CD4-positive, CD25-positive, alpha-beta regulatory T cell (primary cell): ENCODE results near the gene RNU1-2. TPM values are rescaled to one million over a fixed set of nuclear protein-coding genes. Genes with fewer than 3 reads are reported as not detected.
"Not testable (repeated sequence)": the region's sequence is repeated elsewhere in the genome, so short reads cannot be mapped to it uniquely, and the experiment has no call there.

Source experiments
- ATAC-seq, 2 donors: fragments of 150-1000 bp; cut with Tn5 transposase; one replicate each; pipeline ENCODE4 v1.10.0; 2021; ENCODE audit warnings: low read depth in 2 of 2, moderate number of reproducible peaks in 2 of 2, moderate library complexity in 1 of 2
- DNase-seq, 3 donors: peaks; one replicate each; pipeline versions ENCODE4 v3.0.0 to v3.0.0-alpha.2; 2012 to 2022; ENCODE audit warnings: mixed read lengths in 1 of 3
- H3K27ac ChIP-seq: one replicate; pipeline ENCODE4 v1.7.0; 2013; ENCODE audit warnings: mild to moderate bottlenecking, low read length; ENCODE audit not compliant: insufficient read depth, poor library complexity, severe bottlenecking
- H3K27me3 ChIP-seq: one replicate; pipeline ENCODE4 v1.7.0; 2013; ENCODE audit warnings: low read length; ENCODE audit not compliant: control insufficient read depth, insufficient read depth
- H3K36me3 ChIP-seq: one replicate; pipeline ENCODE4 v1.7.0; 2013; ENCODE audit warnings: mild to moderate bottlenecking, low read length, moderate library complexity; ENCODE audit not compliant: control insufficient read depth, insufficient read depth
- H3K4me1 ChIP-seq: 2 replicates; pipeline ENCODE4 v1.7.0; 2013; ENCODE audit warnings: mild to moderate bottlenecking, low read length; ENCODE audit not compliant: insufficient read depth, control insufficient read depth, poor library complexity, severe bottlenecking
- H3K4me3 ChIP-seq: one replicate; pipeline ENCODE4 v1.7.0; 2013; ENCODE audit warnings: low read depth, mild to moderate bottlenecking, low read length, moderate library complexity
- H3K9me3 ChIP-seq, 2 experiments: 1 replicate in 1 of 2; 2 replicates in 1 of 2; pipeline ENCODE4 v1.7.0; 2013; ENCODE audit warnings: low read length in 2 of 2, mild to moderate bottlenecking in 1 of 2, moderate library complexity in 1 of 2; ENCODE audit not compliant: control insufficient read depth in 2 of 2
- H3K27ac Mint-ChIP-seq, 3 donors: one replicate each; pipeline ENCODE4 v1.8.0; 2020 to 2022; ENCODE audit warnings: mild to moderate bottlenecking in 3 of 3, mixed read lengths in 3 of 3, moderate library complexity in 2 of 3
- H3K27me3 Mint-ChIP-seq: one replicate; pipeline ENCODE4 v1.8.0; 2022; ENCODE audit warnings: mild to moderate bottlenecking, mixed read lengths
- H3K36me3 Mint-ChIP-seq: one replicate; pipeline ENCODE4 v1.8.0; 2020; ENCODE audit warnings: mixed read lengths
- H3K4me1 Mint-ChIP-seq, 4 donors: one replicate each; pipeline ENCODE4 v1.8.0; 2020 to 2022; ENCODE audit warnings: mixed read lengths in 4 of 4, mild to moderate bottlenecking in 1 of 4
- H3K4me3 Mint-ChIP-seq, 4 donors: one replicate each; pipeline ENCODE4 v1.8.0; 2020 to 2022; ENCODE audit warnings: mild to moderate bottlenecking in 4 of 4, mixed read lengths in 4 of 4, moderate library complexity in 3 of 4
- H3K9me3 Mint-ChIP-seq, 7 donors: one replicate each; pipeline ENCODE4 v1.8.0; 2020 to 2022; ENCODE audit warnings: mixed read lengths in 7 of 7, mild to moderate bottlenecking in 3 of 7, moderate library complexity in 2 of 7
- polyA plus RNA-seq, 4 donors: library from polyadenylated mRNA; unstranded; fragments of 300-500 nt; fragmentation: Illumina TruSeq; gene quantifications; one replicate each; pipeline ENCODE4 v1.2.3, GENCODE V29; 2021
- total RNA-seq: library from RNA; stranded (reverse); gene quantifications from one replicate; pipeline ENCODE4 v1.2.3, GENCODE V29; 2022

The RNU1-2 gene
- total and polyA plus RNA-seq, 5 donors from 2014 or later, result 23.7 to 3,278 TPM; not detected in 3

GRCh38 chr1:16913833-16914662 lies 18.3 kb downstream of the RNU1-2 start:
- peaks cover 4% of the 10 kb centered on the region for H3K27me3 Mint-ChIP-seq
- Histone ChIP-seq H3K4me3 (peak overlapping the region; percentile 29), H3K36me3 (no peaks in the 10 kb centered on the region), H3K9me3 (no peaks in the 10 kb centered on the region), H3K27me3 (no peaks in the 10 kb centered on the region), H3K4me1 (peaks cover 19% of the 10 kb centered on the region), H3K27ac (peak overlapping the region; percentile 60)
- no peaks in the 10 kb centered on the region for H3K9me3 Mint-ChIP-seq
- peak overlapping the region; percentile 88 to 94 (median 92) for H3K4me3 Mint-ChIP-seq
- no peaks in the 10 kb centered on the region for H3K36me3 Mint-ChIP-seq
- H3K27ac Mint-ChIP-seq, result peak overlapping the region; percentile 79 to 90 (median 89)
- H3K4me1 Mint-ChIP-seq, result peaks cover 12 to 44% (median 30%) of the 10 kb centered on the region in 4 donors
- DNase-seq, result peak; percentile 89 to 95 (median 94)
- ATAC-seq, result peak; percentile 96

- not testable (repeated sequence) for H3K36me3 Mint-ChIP-seq, DNase-seq
Measured at GRCh38 chr1:16914928-16915626, 19.3 kb downstream of the RNU1-2 start.

GRCh38 chr1:16915627-16915973 lies 19.8 kb downstream of the RNU1-2 start:
- DNase-seq (no peak), ATAC-seq (no peak)
- no peaks in the 10 kb centered on the region for H3K27me3 ChIP-seq
- peak overlapping the region in 2 of 3 donors; percentile 79 to 86 for H3K27ac Mint-ChIP-seq
- no peaks in the 10 kb centered on the region for H3K36me3 ChIP-seq
- peak overlapping the region; percentile 88 to 96 (median 92) for H3K4me3 Mint-ChIP-seq
- no peaks in the 10 kb centered on the region for H3K9me3 ChIP-seq
- H3K4me1 Mint-ChIP-seq, result peaks cover 7 to 43% (median 26%) of the 10 kb centered on the region in 4 donors
- no peaks in the 10 kb centered on the region for H3K36me3 Mint-ChIP-seq
- H3K4me3 ChIP-seq, result no peak overlapping the region
- H3K4me1 ChIP-seq, result peaks cover 19% of the 10 kb centered on the region
- peaks cover 4% of the 10 kb centered on the region for H3K27me3 Mint-ChIP-seq
- H3K9me3 Mint-ChIP-seq, result no peaks in the 10 kb centered on the region
- no peak overlapping the region for H3K27ac ChIP-seq

More at GRCh38 chr1:16914928-16915626, 19.3 kb downstream of the RNU1-2 start:
- not testable (repeated sequence) for ATAC-seq, H3K36me3 ChIP-seq, H3K27me3 ChIP-seq, H3K27me3 Mint-ChIP-seq, H3K9me3 Mint-ChIP-seq, H3K9me3 ChIP-seq
- H3K4me1 ChIP-seq, result peaks cover 19% of the 10 kb centered on the region
- Mint-ChIP-seq H3K4me1 (peaks cover 7 to 44% (median 27%) of the 10 kb centered on the region in 4 donors), H3K27ac (peak overlapping the region in 2 of 3 donors; percentile 79 to 86), H3K4me3 (peak overlapping the region; percentile 88 to 96 (median 92))
- peak overlapping the region; percentile 60 for H3K27ac ChIP-seq
- peak overlapping the region; percentile 26 for H3K4me3 ChIP-seq

GRCh38 chr1:16916036-16916880 lies 20.5 kb downstream of the RNU1-2 start:
- H3K9me3 Mint-ChIP-seq, H3K27ac ChIP-seq, DNase-seq, H3K9me3 ChIP-seq, ATAC-seq, H3K36me3 Mint-ChIP-seq, H3K27me3 Mint-ChIP-seq, H3K4me3 ChIP-seq, H3K27me3 ChIP-seq, H3K36me3 ChIP-seq: not testable (repeated sequence)
- peak overlapping the region; percentile 54 to 96 (median 91) for H3K4me3 Mint-ChIP-seq
- peak overlapping the region in 2 of 3 donors; percentile 41 to 75 for H3K27ac Mint-ChIP-seq
- H3K4me1 Mint-ChIP-seq, result peaks cover 7 to 49% (median 28%) of the 10 kb centered on the region in 4 donors
- peaks cover 19% of the 10 kb centered on the region for H3K4me1 ChIP-seq

- Histone ChIP-seq H3K36me3 (no peaks in the 10 kb centered on the region), H3K27ac (no peak overlapping the region), H3K4me3 (no peak overlapping the region), H3K4me1 (peaks cover 23% of the 10 kb centered on the region), H3K27me3 (no peaks in the 10 kb centered on the region), H3K9me3 (no peaks in the 10 kb centered on the region)
- no peak for DNase-seq
- Mint-ChIP-seq H3K27ac (no peak overlapping the region), H3K9me3 (no peaks in the 10 kb centered on the region), H3K4me1 (peaks cover 0 to 54% (median 24%) of the 10 kb centered on the region in 4 donors), H3K4me3 (no peak overlapping the region), H3K36me3 (peaks cover 2% of the 10 kb centered on the region), H3K27me3 (peaks cover 4% of the 10 kb centered on the region)
- ATAC-seq, result no peak
Measured at GRCh38 chr1:16918371-16918770, 22.6 kb downstream of the RNU1-2 start.

GRCh38 chr1:16918936-16919665 lies 23.3 kb downstream of the RNU1-2 start:
- not testable (repeated sequence) for H3K27ac ChIP-seq, H3K4me3 ChIP-seq, H3K36me3 ChIP-seq, H3K27me3 Mint-ChIP-seq, ATAC-seq, H3K9me3 Mint-ChIP-seq, H3K9me3 ChIP-seq, H3K36me3 Mint-ChIP-seq, H3K4me3 Mint-ChIP-seq, H3K27me3 ChIP-seq, DNase-seq
- H3K4me1 ChIP-seq, result peaks cover 19% of the 10 kb centered on the region
- Mint-ChIP-seq H3K27ac (peak overlapping the region in 1 of 3 donors; percentile 24), H3K4me1 (peaks cover 0 to 51% (median 22%) of the 10 kb centered on the region in 4 donors)

GRCh38 chr1:16920951-16921350 lies 25.2 kb downstream of the RNU1-2 start:
- no peak overlapping the region for H3K4me3 ChIP-seq
- no peaks in the 10 kb centered on the region for H3K9me3 ChIP-seq
- H3K27me3 Mint-ChIP-seq, result no peaks in the 10 kb centered on the region
- no peak overlapping the region for H3K27ac ChIP-seq
- H3K36me3 ChIP-seq, result no peaks in the 10 kb centered on the region
- H3K27ac Mint-ChIP-seq, result peak overlapping the region in 1 of 3 donors; percentile 35
- peaks cover 4% of the 10 kb centered on the region for H3K36me3 Mint-ChIP-seq
- H3K9me3 Mint-ChIP-seq, result no peaks in the 10 kb centered on the region
- DNase-seq, result no peak
- H3K4me1 Mint-ChIP-seq, result peaks cover 0 to 43% (median 12%) of the 10 kb centered on the region in 4 donors
- no peak for ATAC-seq
- peaks cover 10% of the 10 kb centered on the region for H3K4me1 ChIP-seq
- no peak overlapping the region for H3K4me3 Mint-ChIP-seq
- no peaks in the 10 kb centered on the region for H3K27me3 ChIP-seq
